ENCODE measurements around the gene ENDOV. TPM values are rescaled to one million over a fixed set of nuclear protein-coding genes. Genes with fewer than 3 reads are reported as not detected.

Gene ENDOV
- total RNA-seq, 1 experiment from 2014 or later, result 45.6 TPM

- Histone ChIP-seq H2AFZ (ENCODE audit: low read depth, low read length, poor library complexity, severe bottlenecking) (no peak overlapping the region), H4K20me1 (ENCODE audit: insufficient read depth) (no peaks in the 10 kb centered on the region), H3K27ac (ENCODE audit: low read depth, low read length) (no peak overlapping the region), H3K4me1 (ENCODE audit: control insufficient read depth in 1 of 2, insufficient read depth in 2 of 2, low read length in 2 of 2) (no peaks in the 10 kb centered on the region), H3K9me2 (ENCODE audit: insufficient read depth) (no peaks in the 10 kb centered on the region), H3K36me3 (ENCODE audit: control insufficient read depth in 1 of 2, insufficient read depth in 2 of 2, low read length in 2 of 2) (peaks cover 5 to 6% of the 10 kb centered on the region in 2 experiments; a peak in 2 of 4 replicates), H3K4me3 (replicated peaks in 1 of 2; ENCODE audit: low read depth in 1 of 2, low read length in 2 of 2) (no peak overlapping the region), H3K9ac (ENCODE audit: low read length) (no peak overlapping the region), H3K9me3 (ENCODE audit: control insufficient read depth in 1 of 2, insufficient read depth in 1 of 2, low read depth in 1 of 2, low read length in 2 of 2) (no peaks in the 10 kb centered on the region), H3K79me2 (ENCODE audit: insufficient read depth, low read length) (no peaks in the 10 kb centered on the region), H3K4me2 (ENCODE audit: low read length) (no peak overlapping the region), H3K27me3 (ENCODE audit: insufficient read depth, low read length) (no peaks in the 10 kb centered on the region)
- TF ChIP-seq ZNF274 (IDR thresholded peaks at IDR 0.05; ENCODE audit: low read depth, low read length), result no peak
- TF ChIP-seq EZH2phosphoT487 (IDR thresholded peaks at IDR 0.05; ENCODE audit: borderline replicate concordance), result no peak
- TF ChIP-seq, protein P1, sequence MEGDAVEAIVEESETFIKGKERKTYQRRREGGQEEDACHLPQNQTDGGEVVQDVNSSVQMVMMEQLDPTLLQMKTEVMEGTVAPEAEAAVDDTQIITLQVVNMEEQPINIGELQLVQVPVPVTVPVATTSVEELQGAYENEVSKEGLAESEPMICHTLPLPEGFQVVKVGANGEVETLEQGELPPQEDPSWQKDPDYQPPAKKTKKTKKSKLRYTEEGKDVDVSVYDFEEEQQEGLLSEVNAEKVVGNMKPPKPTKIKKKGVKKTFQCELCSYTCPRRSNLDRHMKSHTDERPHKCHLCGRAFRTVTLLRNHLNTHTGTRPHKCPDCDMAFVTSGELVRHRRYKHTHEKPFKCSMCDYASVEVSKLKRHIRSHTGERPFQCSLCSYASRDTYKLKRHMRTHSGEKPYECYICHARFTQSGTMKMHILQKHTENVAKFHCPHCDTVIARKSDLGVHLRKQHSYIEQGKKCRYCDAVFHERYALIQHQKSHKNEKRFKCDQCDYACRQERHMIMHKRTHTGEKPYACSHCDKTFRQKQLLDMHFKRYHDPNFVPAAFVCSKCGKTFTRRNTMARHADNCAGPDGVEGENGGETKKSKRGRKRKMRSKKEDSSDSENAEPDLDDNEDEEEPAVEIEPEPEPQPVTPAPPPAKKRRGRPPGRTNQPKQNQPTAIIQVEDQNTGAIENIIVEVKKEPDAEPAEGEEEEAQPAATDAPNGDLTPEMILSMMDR (IDR thresholded peaks at IDR 0.05 in 2 of 3, conservative IDR thresholded peaks at IDR 0.05 in 1 of 3; ENCODE audit: borderline replicate concordance in 1 of 3, insufficient read depth in 1 of 3, low read depth in 2 of 3, low read length in 2 of 3), result peak; percentile 13 to 42 (median 27); a peak in 3 of 6 replicates
- TF ChIP-seq RAD21 (IDR thresholded peaks at IDR 0.05; ENCODE audit: low read depth), result peak; percentile 16; the same call in 1 of the 2 replicates
- intact Hi-C loops (cut with micrococcal nuclease), result no loop called here
- DNase-seq (ENCODE audit: low read depth, low spot score) (no peak), ATAC-seq (peak; percentile 68)
- ChIA-PET RAD21 (ENCODE audit: low non-redundant PET in 1 of 2, low total read pairs in 2 of 2, uncharacterized antibody in 2 of 2, unreplicated experiment in 2 of 2) (no interaction called here), CTCF (no interaction called here), POLR2A (no interaction called here)
- no TSS peak for BruUV-seq (replicated peaks)
Observed at GRCh38 chr17:80388175-80388574, 26.8 kb upstream of the ENDOV start.

GRCh38 chr17:80388601-80389000 lies 26.4 kb upstream of the ENDOV start:
- Histone ChIP-seq H3K9me2 (ENCODE audit: insufficient read depth) (no peaks in the 10 kb centered on the region), H3K36me3 (ENCODE audit: control insufficient read depth in 1 of 2, insufficient read depth in 2 of 2, low read length in 2 of 2) (peaks cover 5 to 6% of the 10 kb centered on the region in 2 experiments; a peak in 2 of 4 replicates), H3K4me1 (ENCODE audit: control insufficient read depth in 1 of 2, insufficient read depth in 2 of 2, low read length in 2 of 2) (no peaks in the 10 kb centered on the region), H2AFZ (ENCODE audit: low read depth, low read length, poor library complexity, severe bottlenecking) (no peak overlapping the region), H3K4me3 (replicated peaks in 1 of 2; ENCODE audit: low read depth in 1 of 2, low read length in 2 of 2) (no peak overlapping the region), H4K20me1 (ENCODE audit: insufficient read depth) (no peaks in the 10 kb centered on the region), H3K9ac (ENCODE audit: low read length) (no peak overlapping the region), H3K4me2 (ENCODE audit: low read length) (no peak overlapping the region), H3K9me3 (ENCODE audit: control insufficient read depth in 1 of 2, insufficient read depth in 1 of 2, low read depth in 1 of 2, low read length in 2 of 2) (no peaks in the 10 kb centered on the region), H3K79me2 (ENCODE audit: insufficient read depth, low read length) (no peaks in the 10 kb centered on the region), H3K27ac (ENCODE audit: low read depth, low read length) (no peak overlapping the region), H3K27me3 (ENCODE audit: insufficient read depth, low read length) (no peaks in the 10 kb centered on the region)
- intact Hi-C loops (cut with micrococcal nuclease), result no loop called here
- DNase-seq (ENCODE audit: low read depth, low spot score) (no peak), ATAC-seq (no peak)
- CTCF ChIA-PET, result no interaction called here
- BruUV-seq (replicated peaks), result no TSS peak
- POLR2A ChIA-PET, result no interaction called here
- RAD21 ChIA-PET (ENCODE audit: low non-redundant PET in 1 of 2, low total read pairs in 2 of 2, uncharacterized antibody in 2 of 2, unreplicated experiment in 2 of 2), result no interaction called here
- TF ChIP-seq, protein P2, sequence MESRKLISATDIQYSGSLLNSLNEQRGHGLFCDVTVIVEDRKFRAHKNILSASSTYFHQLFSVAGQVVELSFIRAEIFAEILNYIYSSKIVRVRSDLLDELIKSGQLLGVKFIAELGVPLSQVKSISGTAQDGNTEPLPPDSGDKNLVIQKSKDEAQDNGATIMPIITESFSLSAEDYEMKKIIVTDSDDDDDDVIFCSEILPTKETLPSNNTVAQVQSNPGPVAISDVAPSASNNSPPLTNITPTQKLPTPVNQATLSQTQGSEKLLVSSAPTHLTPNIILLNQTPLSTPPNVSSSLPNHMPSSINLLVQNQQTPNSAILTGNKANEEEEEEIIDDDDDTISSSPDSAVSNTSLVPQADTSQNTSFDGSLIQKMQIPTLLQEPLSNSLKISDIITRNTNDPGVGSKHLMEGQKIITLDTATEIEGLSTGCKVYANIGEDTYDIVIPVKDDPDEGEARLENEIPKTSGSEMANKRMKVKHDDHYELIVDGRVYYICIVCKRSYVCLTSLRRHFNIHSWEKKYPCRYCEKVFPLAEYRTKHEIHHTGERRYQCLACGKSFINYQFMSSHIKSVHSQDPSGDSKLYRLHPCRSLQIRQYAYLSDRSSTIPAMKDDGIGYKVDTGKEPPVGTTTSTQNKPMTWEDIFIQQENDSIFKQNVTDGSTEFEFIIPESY (IDR thresholded peaks at IDR 0.05; ENCODE audit: extremely low read depth, insufficient replicate concordance, low read length), result no peak
- TF ChIP-seq, protein P1 (IDR thresholded peaks at IDR 0.05 in 2 of 3, conservative IDR thresholded peaks at IDR 0.05 in 1 of 3; ENCODE audit: borderline replicate concordance in 1 of 3, insufficient read depth in 1 of 3, low read depth in 2 of 3, low read length in 2 of 3), result no peak
- TF ChIP-seq ZFX (IDR thresholded peaks at IDR 0.05) (no peak), EZH2phosphoT487 (IDR thresholded peaks at IDR 0.05; ENCODE audit: borderline replicate concordance) (no peak), ATF3 (IDR thresholded peaks at IDR 0.05) (no peak)

Measured in HCT116 (cell line).